Neural cell (in vitro differentiated cells): ENCODE results near the gene PLSCR4. TPM values are rescaled to one million over a fixed set of nuclear protein-coding genes. Genes with fewer than 3 reads are reported as not detected.
A peak's percentile ranks its signal among the peaks of the same experiment; 100 is the strongest.

ENCODE experiments used
- H2AFZ ChIP-seq: fragments of 200-600, 300-800 bp; sonication (generic), shearing (Covaris generic); 2 replicates; pipeline ENCODE4 v1.6.0; 2014; ENCODE audit warnings: low read depth, mild to moderate bottlenecking, antibody characterized with exemption, low read length, moderate library complexity
- H3F3A ChIP-seq: fragments of 200-600 bp; shearing (Covaris generic); 2 replicates; pipeline ENCODE4 v1.6.1; 2016; ENCODE audit warnings: mild to moderate bottlenecking, moderate library complexity, mixed read lengths, antibody characterized with exemption, low read length; ENCODE audit not compliant: insufficient read depth, poor library complexity, severe bottlenecking
- H3K27ac ChIP-seq: fragments of 200-600, 300-800 bp; sonication (generic), shearing (Covaris generic); 2 replicates; pipeline ENCODE4 v1.5.1; 2014; ENCODE audit warnings: mild to moderate bottlenecking, low read length, moderate library complexity
- H3K27me3 ChIP-seq: fragments of 300-800, 200-600 bp; sonication (generic), shearing (Covaris generic); 2 replicates; pipeline ENCODE4 v1.6.0; 2014; ENCODE audit warnings: mild to moderate bottlenecking, low read depth, low read length, moderate library complexity; ENCODE audit not compliant: insufficient read depth
- H3K36me3 ChIP-seq: fragments of 300-800, 200-600 bp; sonication (generic), shearing (Covaris generic); 2 replicates; pipeline ENCODE4 v1.5.1; 2014; ENCODE audit warnings: mild to moderate bottlenecking, antibody characterized with exemption, low read length, moderate library complexity; ENCODE audit not compliant: insufficient read depth
- H3K4me2 ChIP-seq: fragments of 300-800, 200-600 bp; sonication (generic), shearing (Covaris generic); 2 replicates; pipeline ENCODE4 v1.6.0; 2014; ENCODE audit warnings: mild to moderate bottlenecking, low read length
- H3K4me3 ChIP-seq: fragments of 300-800, 200-600 bp; sonication (generic), shearing (Covaris generic); 2 replicates; pipeline ENCODE4 v1.5.1; 2014; ENCODE audit warnings: mild to moderate bottlenecking, low read length, moderate library complexity
- H3K79me2 ChIP-seq: fragments of 200-600 bp; shearing (Covaris generic); replicated peaks from 2 replicates; pipeline ENCODE4 v1.6.0; 2014; ENCODE audit warnings: mild to moderate bottlenecking, low read length, moderate library complexity; ENCODE audit not compliant: insufficient read depth
- H3K9ac ChIP-seq: fragments of 300-800, 200-600 bp; sonication (generic), shearing (Covaris generic); 2 replicates; pipeline ENCODE4 v1.6.1; 2016; ENCODE audit warnings: mild to moderate bottlenecking, low read length, mixed read lengths
- H3K9me2 ChIP-seq: fragments of 200-600 bp; shearing (Covaris generic); 2 replicates; pipeline ENCODE4 v1.6.1; 2016; ENCODE audit warnings: mild to moderate bottlenecking, low read length, mixed read lengths; ENCODE audit not compliant: insufficient read depth
- H3K9me3 ChIP-seq: fragments of 200-600, 300-800 bp; sonication (generic), shearing (Covaris generic); 2 replicates; pipeline ENCODE4 v1.6.1; 2016; ENCODE audit warnings: mild to moderate bottlenecking, mixed run types, low read length, moderate library complexity, mixed read lengths
- H4K20me1 ChIP-seq: fragments of 200-600 bp; shearing (Covaris generic); 2 replicates; pipeline ENCODE4 v1.6.1; 2016; ENCODE audit warnings: mild to moderate bottlenecking, mixed run types; ENCODE audit not compliant: insufficient read depth
- CTCF ChIP-seq: fragments of 450-650 bp; IDR thresholded peaks from 2 replicates; pipeline ENCODE4 v1.5.1; 2014; ENCODE audit warnings: antibody characterized with exemption, mild to moderate bottlenecking, moderate library complexity; ENCODE audit not compliant: poor library complexity, severe bottlenecking
- EP300 ChIP-seq: fragments of 450-650 bp; conservative IDR thresholded peaks from 2 replicates; pipeline ENCODE4 v1.6.1; 2014; ENCODE audit warnings: antibody characterized with exemption, mild to moderate bottlenecking, moderate library complexity; ENCODE audit not compliant: poor library complexity, severe bottlenecking
- EZH2 ChIP-seq: fragments of 200-600, 300-800 bp; shearing (Covaris generic), sonication (generic); IDR thresholded peaks from 2 replicates; pipeline ENCODE4 v1.6.1; 2014; ENCODE audit warnings: antibody characterized with exemption, low read length, borderline replicate concordance, mild to moderate bottlenecking; ENCODE audit not compliant: insufficient read depth, poor library complexity, severe bottlenecking
- MXI1 ChIP-seq: fragments of 450-650 bp; conservative IDR thresholded peaks from 2 replicates; pipeline ENCODE4 v1.6.1; 2014; ENCODE audit warnings: antibody characterized with exemption, mild to moderate bottlenecking; ENCODE audit not compliant: poor library complexity, severe bottlenecking
- POLR2AphosphoS5 ChIP-seq: IDR thresholded peaks from 2 replicates; pipeline ENCODE4 v1.6.1; 2012
- RAD21 ChIP-seq: fragments of 450-650 bp; conservative IDR thresholded peaks from 2 replicates; pipeline ENCODE4 v1.6.1; 2014; ENCODE audit warnings: antibody characterized with exemption, mild to moderate bottlenecking, moderate library complexity
- REST ChIP-seq: IDR thresholded peaks from 2 replicates; pipeline ENCODE4 v1.6.1; 2012; ENCODE audit warnings: borderline replicate concordance
- SMC3 ChIP-seq: fragments of 450-650 bp; conservative IDR thresholded peaks from 2 replicates; pipeline ENCODE4 v1.6.1; 2014; ENCODE audit warnings: antibody characterized with exemption, mild to moderate bottlenecking, moderate library complexity; ENCODE audit not compliant: poor library complexity
- TAF1 ChIP-seq: IDR thresholded peaks from 2 replicates; pipeline ENCODE4 v1.6.1; 2012; ENCODE audit warnings: low read depth
- polyA plus RNA-seq: library from polyadenylated mRNA; depleted of rRNA; stranded (reverse); fragments of >200 nt; gene quantifications from 2 replicates; pipeline ENCODE4 v1.2.3, GENCODE V29; 2014

PLSCR4 gene
- polyA plus RNA-seq, 1 donor from 2014 or later = not detected

- Histone ChIP-seq H3K27ac (no peak overlapping the region), H3K4me3 (no peak overlapping the region)
Measured at GRCh38 chr3:146191051-146191450, 59.9 kb downstream of the PLSCR4 start.

GRCh38 chr3:146189519-146190173 lies 61.3 kb downstream of the PLSCR4 start:
- Histone ChIP-seq H3K36me3 (no peaks in the 10 kb centered on the region), H3K4me2 (no peak overlapping the region), H3K4me3 (no peak overlapping the region), H3K9ac (no peak overlapping the region), H4K20me1 (no peaks in the 10 kb centered on the region), H2AFZ (no peak overlapping the region), H3F3A (no peaks in the 10 kb centered on the region), H3K27ac (no peak overlapping the region), H3K9me3 (no peaks in the 10 kb centered on the region), H3K27me3 (no peaks in the 10 kb centered on the region), H3K79me2 (no peaks in the 10 kb centered on the region), H3K9me2 (no peaks in the 10 kb centered on the region)
- no peak for TF ChIP-seq EZH2
- peak; percentile 73 for TF ChIP-seq SMC3
- TF ChIP-seq POLR2AphosphoS5 = no peak
- peak; percentile 70 for TF ChIP-seq RAD21
- TF ChIP-seq EP300 = no peak
- TF ChIP-seq MXI1 = no peak
- no peak for TF ChIP-seq REST

More at GRCh38 chr3:146191051-146191450, 59.9 kb downstream of the PLSCR4 start:
- Histone ChIP-seq H2AFZ (no peak overlapping the region), H3K4me2 (no peak overlapping the region), H4K20me1 (no peaks in the 10 kb centered on the region), H3K36me3 (no peaks in the 10 kb centered on the region), H3K27me3 (no peaks in the 10 kb centered on the region), H3K9me3 (no peaks in the 10 kb centered on the region), H3K9me2 (no peaks in the 10 kb centered on the region), H3K79me2 (no peaks in the 10 kb centered on the region), H3K9ac (no peak overlapping the region), H3F3A (no peaks in the 10 kb centered on the region)
- TF ChIP-seq POLR2AphosphoS5 = no peak
- no peak for TF ChIP-seq EP300
- no peak for TF ChIP-seq RAD21
- no peak for TF ChIP-seq REST
- TF ChIP-seq CTCF = no peak
- no peak for TF ChIP-seq EZH2
- TF ChIP-seq TAF1 = no peak
- TF ChIP-seq MXI1 = no peak
- TF ChIP-seq SMC3 = no peak
